HL-60 (cell line): ENCODE measurements around the gene HMCN2.

ENCODE experiments used
- CTCF ChIP-seq: IDR thresholded peaks from one replicate; pipeline ENCODE4 v1.5.1; 2011; ENCODE audit warnings: low read length, control low read depth, inconsistent platforms; ENCODE audit not compliant: insufficient read depth
- GABPA ChIP-seq: IDR thresholded peaks from 2 replicates; pipeline ENCODE4 v1.6.1; 2012; ENCODE audit warnings: low read depth

- TF ChIP-seq CTCF (no peak), GABPA (no peak)
These were observed 37.7 kb upstream of the HMCN2 start for GRCh38 chr9:130227833-130228232.
